ENCODE measurements around the gene PIGB.

PIGB gene

GRCh38 chr15:55356985-55357585 is 38.1 kb downstream of the PIGB start:
- H3K27ac ChIP-seq, result no peak overlapping the region
- no peak overlapping the region for H3K4me3 ChIP-seq
- peaks cover 22 to 64% (median 25%) of the 10 kb centered on the region in 3 donors for H3K36me3 ChIP-seq
- no peaks in the 10 kb centered on the region for H3K9me3 ChIP-seq
- DNase-seq, result no peak
- peaks cover 0 to 11% (median 0%) of the 10 kb centered on the region in 4 donors for H3K4me1 ChIP-seq
- H3K27me3 ChIP-seq, result no peaks in the 10 kb centered on the region
- no peak for TF ChIP-seq CTCF (IDR thresholded peaks at IDR 0.05)
- intact Hi-C loops (cut with DNase I; ENCODE audit: low total_unique reads), result no loop called here

GRCh38 chr15:55357774-55358173 is 38.8 kb downstream of the PIGB start:
- H3K9me3 ChIP-seq, result no peaks in the 10 kb centered on the region
- H3K4me3 ChIP-seq, result no peak overlapping the region
- DNase-seq, result no peak
- peaks cover 20 to 65% (median 32%) of the 10 kb centered on the region in 3 donors for H3K36me3 ChIP-seq
- H3K27me3 ChIP-seq, result no peaks in the 10 kb centered on the region
- intact Hi-C loops (cut with DNase I; ENCODE audit: low total_unique reads), result no loop called here
- H3K4me1 ChIP-seq, result peaks cover 0 to 11% (median 0%) of the 10 kb centered on the region in 4 donors
- no peak for TF ChIP-seq CTCF (IDR thresholded peaks at IDR 0.05)
- H3K27ac ChIP-seq, result no peak overlapping the region

- Histone ChIP-seq H3K36me3 (peaks cover 23 to 66% (median 39%) of the 10 kb centered on the region in 3 donors), H3K9me3 (no peaks in the 10 kb centered on the region)
These were observed 39.4 kb downstream of the PIGB start for GRCh38 chr15:55358471-55358870.

GRCh38 chr15:55360256-55360655 is 41.2 kb downstream of the PIGB start:
- intact Hi-C loops (cut with DNase I; ENCODE audit: low total_unique reads), result no loop called here

More at GRCh38 chr15:55358471-55358870, 39.4 kb downstream of the PIGB start:
- TF ChIP-seq CTCF (IDR thresholded peaks at IDR 0.05), result no peak
- Histone ChIP-seq H3K27ac (no peak overlapping the region), H3K27me3 (no peaks in the 10 kb centered on the region), H3K4me1 (peaks cover 0 to 11% (median 0%) of the 10 kb centered on the region in 4 donors), H3K4me3 (no peak overlapping the region)
- DNase-seq, result no peak
- intact Hi-C loops (cut with DNase I; ENCODE audit: low total_unique reads), result no loop called here

GRCh38 chr15:55361048-55361447 is 42.0 kb downstream of the PIGB start:
- H3K36me3 ChIP-seq, result peaks cover 10 to 63% (median 36%) of the 10 kb centered on the region in 3 donors
- intact Hi-C loops (cut with DNase I; ENCODE audit: low total_unique reads), result no loop called here
- DNase-seq, result no peak
- TF ChIP-seq CTCF (IDR thresholded peaks at IDR 0.05), result no peak
- no peak overlapping the region for H3K27ac ChIP-seq
- H3K9me3 ChIP-seq, result no peaks in the 10 kb centered on the region
- H3K4me3 ChIP-seq, result no peak overlapping the region
- H3K27me3 ChIP-seq, result no peaks in the 10 kb centered on the region
- peaks cover 0 to 11% (median 0%) of the 10 kb centered on the region in 4 donors for H3K4me1 ChIP-seq

More at GRCh38 chr15:55360256-55360655, 41.2 kb downstream of the PIGB start:
- peaks cover 18 to 63% (median 44%) of the 10 kb centered on the region in 3 donors for H3K36me3 ChIP-seq
- TF ChIP-seq CTCF (IDR thresholded peaks at IDR 0.05), result no peak
- no peak overlapping the region for H3K4me3 ChIP-seq
- H3K27me3 ChIP-seq, result no peaks in the 10 kb centered on the region
- H3K9me3 ChIP-seq, result no peaks in the 10 kb centered on the region
- H3K27ac ChIP-seq, result peak overlapping the region in 1 of 2 donors; percentile 45
- H3K4me1 ChIP-seq, result peaks cover 0 to 11% (median 0%) of the 10 kb centered on the region in 4 donors
- no peak for DNase-seq

All from tibial artery (tissue), 4 donors.